Naive thymus-derived CD4-positive, alpha-beta T cell (primary cell): Measurements from ENCODE around the gene SUGP2. TPM values are rescaled to one million over a fixed set of nuclear protein-coding genes. Genes with fewer than 3 reads are reported as not detected.

ENCODE experiments used
- ATAC-seq: fragments of 150-1000 bp; cut with Tn5 transposase; 2 replicates; pipeline ENCODE4 v1.10.0; 2021; ENCODE audit warnings: mild to moderate bottlenecking, moderate library complexity
- CTCF ChIA-PET: fragments of 350-600 bp; sonication (Branson Sonifier 250); formaldehyde crosslinking; loops from one replicate; lab custom pipeline; 2021; ENCODE audit warnings: antibody characterized with exemption; lab: Charles Lee
- POLR2A ChIA-PET: fragments of 350-600 bp; sonication (Branson Sonifier 250); formaldehyde crosslinking; loops from one replicate; lab custom pipeline; 2021; ENCODE audit warnings: antibody characterized with exemption, inconsistent platforms; lab: Charles Lee
- DNase-seq, 9 donors: peaks; one replicate each; pipeline versions ENCODE4 v3.0.0 to v3.0.0-alpha.2; 2020 to 2022; ENCODE audit warnings: mixed read lengths in 1 of 9
- H3K27ac ChIP-seq: one replicate; pipeline ENCODE4 v1.7.0; 2013; ENCODE audit warnings: mild to moderate bottlenecking, low read depth, low read length, moderate library complexity
- H3K27me3 ChIP-seq, 2 donors: one replicate each; pipeline ENCODE4 v1.7.0; 2013; ENCODE audit warnings: low read length in 2 of 2, mild to moderate bottlenecking in 2 of 2, moderate library complexity in 2 of 2; ENCODE audit not compliant: control insufficient read depth in 2 of 2, insufficient read depth in 2 of 2
- H3K36me3 ChIP-seq, 3 experiments: 1 replicate in 2 of 3; 2 replicates in 1 of 3; pipeline ENCODE4 v1.7.0; 2013; ENCODE audit warnings: low read length in 3 of 3, mild to moderate bottlenecking in 3 of 3, moderate library complexity in 1 of 3; ENCODE audit not compliant: insufficient read depth in 3 of 3, control insufficient read depth in 2 of 3
- H3K4me1 ChIP-seq, 2 donors: one replicate each; pipeline ENCODE4 v1.7.0; 2013; ENCODE audit warnings: low read length in 2 of 2, mild to moderate bottlenecking in 2 of 2, moderate library complexity in 1 of 2; ENCODE audit not compliant: control insufficient read depth in 2 of 2, insufficient read depth in 2 of 2
- H3K4me3 ChIP-seq: 2 replicates; pipeline ENCODE4 v1.7.0; 2013; ENCODE audit warnings: mild to moderate bottlenecking, low read length
- H3K9me3 ChIP-seq, 3 experiments: 1 replicate in 2 of 3; 2 replicates in 1 of 3; pipeline ENCODE4 v1.7.0; 2013; ENCODE audit warnings: low read length in 3 of 3; ENCODE audit not compliant: control insufficient read depth in 2 of 3
- H3K27ac Mint-ChIP-seq, 9 donors: one replicate each; pipeline ENCODE4 v1.8.0; 2020 to 2022; ENCODE audit warnings: mixed read lengths in 9 of 9, mild to moderate bottlenecking in 8 of 9, moderate library complexity in 5 of 9, inconsistent platforms in 2 of 9
- H3K27me3 Mint-ChIP-seq, 5 donors: one replicate each; pipeline ENCODE4 v1.8.0; 2021 to 2022; ENCODE audit warnings: mixed read lengths in 5 of 5, mild to moderate bottlenecking in 1 of 5
- H3K36me3 Mint-ChIP-seq, 5 donors: one replicate each; pipeline ENCODE4 v1.8.0; 2020 to 2022; ENCODE audit warnings: mixed read lengths in 5 of 5, mild to moderate bottlenecking in 3 of 5, inconsistent platforms in 1 of 5
- H3K4me1 Mint-ChIP-seq, 7 donors: one replicate each; pipeline ENCODE4 v1.8.0; 2020 to 2022; ENCODE audit warnings: mixed read lengths in 7 of 7, mild to moderate bottlenecking in 3 of 7, inconsistent platforms in 1 of 7
- H3K4me3 Mint-ChIP-seq, 10 donors: one replicate each; pipeline ENCODE4 v1.8.0; 2020 to 2022; ENCODE audit warnings: mild to moderate bottlenecking in 10 of 10, mixed read lengths in 10 of 10, moderate library complexity in 6 of 10, inconsistent platforms in 2 of 10
- H3K9me3 Mint-ChIP-seq, 11 donors: one replicate each; pipeline ENCODE4 v1.8.0; 2020 to 2022; ENCODE audit warnings: mixed read lengths in 11 of 11, mild to moderate bottlenecking in 4 of 11, inconsistent platforms in 1 of 11, moderate library complexity in 1 of 11
- intact Hi-C, 2 donors: fragments of 100-400 bp; cut with micrococcal nuclease; formaldehyde crosslinking; loops; one replicate each; pipeline ENCODE4 v1.15.1; 2023
- polyA plus RNA-seq, 2 donors: library from polyadenylated mRNA; unstranded; fragments of 300-500 nt; fragmentation: Illumina TruSeq; gene quantifications; one replicate each; pipeline ENCODE4 v1.2.3, GENCODE V29; 2021
- total RNA-seq, 6 experiments: library from RNA in 5 of 6; stranded (reverse) in 5 of 6; gene quantifications; 1 replicate in 5 of 6; 2 replicates in 1 of 6; pipeline ENCODE4 v1.2.3 and lab custom pipeline; 2021 to 2026

Gene SUGP2
- total and polyA plus RNA-seq, 7 experiments from 2014 or later, result 9.3 to 145 (median 125) TPM

DNA sequence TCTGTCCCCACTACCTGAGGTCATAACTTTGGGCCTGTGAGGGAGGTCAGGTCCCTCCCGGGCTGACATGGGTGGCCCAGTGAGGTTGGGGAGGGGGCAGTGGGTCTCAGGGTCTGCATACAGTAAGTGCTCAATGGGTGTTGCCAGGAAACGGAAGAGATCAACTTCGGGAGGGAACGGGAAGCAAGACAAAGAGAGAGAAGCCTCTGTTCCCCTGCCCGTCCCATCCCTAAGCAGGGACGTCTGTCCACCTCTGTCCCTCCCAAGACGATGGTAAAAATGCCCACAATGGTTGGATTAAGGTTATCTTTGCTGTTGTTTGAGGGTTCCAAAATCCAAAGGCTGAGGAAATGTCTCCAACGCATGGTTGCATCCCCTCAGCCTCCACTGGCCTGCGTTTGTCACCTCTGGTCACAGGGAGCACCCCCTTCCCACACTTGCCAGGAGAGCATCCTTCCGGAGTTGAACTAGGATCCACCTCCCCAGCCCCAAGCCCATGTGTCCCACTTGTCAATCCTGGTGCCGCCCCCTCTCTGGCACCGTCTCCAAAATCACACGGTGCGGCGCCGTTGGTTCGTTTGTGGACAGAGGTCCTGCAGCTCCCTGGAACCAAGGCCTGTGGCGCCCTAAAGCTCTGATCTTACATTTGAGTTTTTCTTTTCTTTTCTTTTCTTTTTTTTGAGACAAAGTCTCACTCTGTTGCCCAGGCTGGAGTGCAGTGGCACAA lies 91.5 kb downstream of the SUGP2 start:
- no peaks in the 10 kb centered on the region for H3K27me3 ChIP-seq
- H3K4me3 Mint-ChIP-seq, result peak overlapping the region in 9 of 10 donors; percentile 12 to 81 (median 42)
- no peaks in the 10 kb centered on the region for H3K9me3 ChIP-seq
- no peaks in the 10 kb centered on the region for H3K36me3 ChIP-seq
- POLR2A ChIA-PET, result no interaction called here
- peaks cover 0 to 18% (median 12%) of the 10 kb centered on the region in 7 donors for H3K4me1 Mint-ChIP-seq
- no peaks in the 10 kb centered on the region for H3K4me1 ChIP-seq
- intact Hi-C loops, result loop anchor here (1.0 kb wide), 1 partner anchor 22 kb away; the partner anchor contains the start of genes COPE (in 2 of the 2) and DDX49 (in 2 of the 2)
- ATAC-seq (no peak), DNase-seq (no peak)
- CTCF ChIA-PET, result interaction anchor here (0.8 kb wide), 1 partner anchor 477 kb away, joined by 4 read pairs; no protein-coding TSS in a partner anchor
- H3K36me3 Mint-ChIP-seq, result no peaks in the 10 kb centered on the region
- peaks cover 11 to 50% (median 36%) of the 10 kb centered on the region in 5 donors for H3K27me3 Mint-ChIP-seq
- no peak overlapping the region for H3K4me3 ChIP-seq
- no peak overlapping the region for H3K27ac ChIP-seq
- peak overlapping the region in 1 of 9 donors; percentile 28 for H3K27ac Mint-ChIP-seq
- peaks cover 0 to 2% (median 0%) of the 10 kb centered on the region in 11 donors for H3K9me3 Mint-ChIP-seq

Other genes starting within 250 kb of the SUGP2 start
- gene COMP, start 242.2 kb downstream of the SUGP2 start, total RNA-seq, result not detected
- gene COMP, start 242.2 kb downstream of the SUGP2 start, polyA plus RNA-seq, result not detected
- gene UPF1, start 201.6 kb downstream of the SUGP2 start, total RNA-seq, result 100 to 1,000 TPM in 4 of 5 experiments, 10 to 100 TPM in 1; 98.7 to 148 (median 113) TPM
- 10 to 100 TPM in 1 of 2 donors, 1 to 10 TPM in 1; 7.7 to 25.3 TPM for gene UPF1, start 201.6 kb downstream of the SUGP2 start, polyA plus RNA-seq
- gene CERS1, start 137.4 kb downstream of the SUGP2 start, total RNA-seq, result not detected
- gene CERS1, start 137.4 kb downstream of the SUGP2 start, polyA plus RNA-seq, result not detected
- gene COPE, start 114.1 kb downstream of the SUGP2 start, total RNA-seq, result 100 to 1,000 TPM; 124 to 283 (median 163) TPM
- 100 to 1,000 TPM; 214 to 247 TPM for gene COPE, start 114.1 kb downstream of the SUGP2 start, polyA plus RNA-seq
- 10 to 100 TPM; 36.4 to 63.2 (median 50.2) TPM for gene DDX49, start 113.8 kb downstream of the SUGP2 start, total RNA-seq
- gene DDX49, start 113.8 kb downstream of the SUGP2 start, polyA plus RNA-seq, result 10 to 100 TPM; 19.9 to 50.8 TPM
- gene HOMER3, start 92.3 kb downstream of the SUGP2 start, total RNA-seq, result 10 to 100 TPM in 1 of 5 experiments, 1 to 10 TPM in 1, under 1 TPM in 2, not detected in 1; 0.53 to 16.3 (median 1.4) TPM
- not detected for gene HOMER3, start 92.3 kb downstream of the SUGP2 start, polyA plus RNA-seq
- gene ARMC6, start 86 bp upstream of the SUGP2 start, total RNA-seq, result 10 to 100 TPM; 14.0 to 32.6 (median 15.0) TPM
- gene ARMC6, start 86 bp upstream of the SUGP2 start, polyA plus RNA-seq, result 10 to 100 TPM; 33.1 to 41.9 TPM
- gene SLC25A42, start 30.5 kb upstream of the SUGP2 start, total RNA-seq, result 10 to 100 TPM; 19.0 to 36.1 (median 21.6) TPM
- 10 to 100 TPM in 1 of 2 donors, 1 to 10 TPM in 1; 8.2 to 19.6 TPM for gene SLC25A42, start 30.5 kb upstream of the SUGP2 start, polyA plus RNA-seq
- gene TMEM161A, start 105.0 kb upstream of the SUGP2 start, total RNA-seq, result 10 to 100 TPM; 15.8 to 32.7 (median 23.5) TPM
- 10 to 100 TPM; 17.2 to 29.5 TPM for gene TMEM161A, start 105.0 kb upstream of the SUGP2 start, polyA plus RNA-seq
- gene MEF2B, start 136.7 kb upstream of the SUGP2 start, total RNA-seq, result 1 to 10 TPM; 3.0 to 6.4 (median 4.9) TPM
- gene MEF2B, start 136.7 kb upstream of the SUGP2 start, polyA plus RNA-seq, result under 1 TPM in 1 of 2 donors, not detected in 1; 0.27 TPM
- 10 to 100 TPM; 22.6 to 48.2 (median 42.7) TPM for gene BORCS8, start 158.6 kb upstream of the SUGP2 start, total RNA-seq
- 10 to 100 TPM; 21.9 to 23.0 TPM for gene BORCS8, start 158.6 kb upstream of the SUGP2 start, polyA plus RNA-seq
- gene RFXANK, start 158.7 kb upstream of the SUGP2 start, total RNA-seq, result 100 to 1,000 TPM in 1 of 5 experiments, 10 to 100 TPM in 4; 60.8 to 114 (median 74.9) TPM
- gene RFXANK, start 158.7 kb upstream of the SUGP2 start, polyA plus RNA-seq, result 10 to 100 TPM; 81.6 to 90.1 TPM
- gene NR2C2AP, start 169.9 kb upstream of the SUGP2 start, total RNA-seq, result 10 to 100 TPM; 13.8 to 33.4 (median 28.7) TPM
- 10 to 100 TPM; 25.7 to 37.7 TPM for gene NR2C2AP, start 169.9 kb upstream of the SUGP2 start, polyA plus RNA-seq
- under 1 TPM in 2 of 5 experiments, not detected in 3; 0.05 to 0.08 TPM for gene NCAN, start 178.4 kb upstream of the SUGP2 start, total RNA-seq
- not detected for gene NCAN, start 178.4 kb upstream of the SUGP2 start, polyA plus RNA-seq
- gene TM6SF2, start 239.8 kb upstream of the SUGP2 start, total RNA-seq, result under 1 TPM in 1 of 5 experiments, not detected in 4; 0.81 TPM
- not detected for gene TM6SF2, start 239.8 kb upstream of the SUGP2 start, polyA plus RNA-seq